ENCODE results near the gene LBH.

- TF ChIP-seq CTCF (IDR thresholded peaks at IDR 0.05; ENCODE audit: poor library complexity) (no peak), EZH2 (IDR thresholded peaks at IDR 0.05; ENCODE audit: borderline replicate concordance) (no peak), EZH2phosphoT487 (IDR thresholded peaks at IDR 0.05; ENCODE audit: low read depth, severe bottlenecking, unreplicated experiment) (no peak)
Measured at GRCh38 chr2:30303095-30303494, 71.8 kb downstream of the LBH start.
